ENCODE measurements around the gene TULP4. TPM values are rescaled to one million over a fixed set of nuclear protein-coding genes. Genes with fewer than 3 reads are reported as not detected.

Gene TULP4
- total RNA-seq, 1 donor from 2014 or later = 406 TPM

DNA sequence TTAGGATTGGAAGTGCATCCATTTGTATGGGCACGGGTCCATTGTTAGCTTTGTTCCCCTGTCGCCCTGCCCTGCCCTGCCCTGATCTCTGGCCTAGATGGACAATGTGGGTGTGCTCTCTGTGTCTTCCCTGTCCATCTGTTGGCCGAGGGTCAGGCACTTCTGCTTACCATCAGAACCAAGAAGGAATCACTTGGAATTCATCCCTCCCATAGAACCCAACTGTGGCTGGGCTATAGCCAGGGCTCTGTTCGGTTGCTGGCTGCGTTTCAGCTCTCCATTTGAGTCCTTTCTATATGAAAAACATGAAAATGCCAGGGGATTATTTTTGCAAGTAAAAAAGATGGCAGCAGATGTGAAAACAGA is 26.6 kb upstream of the TULP4 start:
- Mint-ChIP-seq H3K4me1 (ENCODE audit: low read depth, unreplicated experiment) (peaks cover 53% of the 10 kb centered on the region), H3K9me3 (ENCODE audit: unreplicated experiment) (peaks cover 4% of the 10 kb centered on the region), H3K27me3 (ENCODE audit: unreplicated experiment) (no peaks in the 10 kb centered on the region), H3K36me3 (ENCODE audit: unreplicated experiment) (no peaks in the 10 kb centered on the region), H3K4me3 (ENCODE audit: unreplicated experiment) (peak overlapping the region; percentile 30), H3K27ac (ENCODE audit: unreplicated experiment) (peak overlapping the region; percentile 95)
- TF ChIP-seq, protein P1, sequence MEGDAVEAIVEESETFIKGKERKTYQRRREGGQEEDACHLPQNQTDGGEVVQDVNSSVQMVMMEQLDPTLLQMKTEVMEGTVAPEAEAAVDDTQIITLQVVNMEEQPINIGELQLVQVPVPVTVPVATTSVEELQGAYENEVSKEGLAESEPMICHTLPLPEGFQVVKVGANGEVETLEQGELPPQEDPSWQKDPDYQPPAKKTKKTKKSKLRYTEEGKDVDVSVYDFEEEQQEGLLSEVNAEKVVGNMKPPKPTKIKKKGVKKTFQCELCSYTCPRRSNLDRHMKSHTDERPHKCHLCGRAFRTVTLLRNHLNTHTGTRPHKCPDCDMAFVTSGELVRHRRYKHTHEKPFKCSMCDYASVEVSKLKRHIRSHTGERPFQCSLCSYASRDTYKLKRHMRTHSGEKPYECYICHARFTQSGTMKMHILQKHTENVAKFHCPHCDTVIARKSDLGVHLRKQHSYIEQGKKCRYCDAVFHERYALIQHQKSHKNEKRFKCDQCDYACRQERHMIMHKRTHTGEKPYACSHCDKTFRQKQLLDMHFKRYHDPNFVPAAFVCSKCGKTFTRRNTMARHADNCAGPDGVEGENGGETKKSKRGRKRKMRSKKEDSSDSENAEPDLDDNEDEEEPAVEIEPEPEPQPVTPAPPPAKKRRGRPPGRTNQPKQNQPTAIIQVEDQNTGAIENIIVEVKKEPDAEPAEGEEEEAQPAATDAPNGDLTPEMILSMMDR (IDR thresholded peaks at IDR 0.05; ENCODE audit: partially characterized antibody, unreplicated experiment) = no peak
- peak; percentile 36 for DNase-seq

DNA sequence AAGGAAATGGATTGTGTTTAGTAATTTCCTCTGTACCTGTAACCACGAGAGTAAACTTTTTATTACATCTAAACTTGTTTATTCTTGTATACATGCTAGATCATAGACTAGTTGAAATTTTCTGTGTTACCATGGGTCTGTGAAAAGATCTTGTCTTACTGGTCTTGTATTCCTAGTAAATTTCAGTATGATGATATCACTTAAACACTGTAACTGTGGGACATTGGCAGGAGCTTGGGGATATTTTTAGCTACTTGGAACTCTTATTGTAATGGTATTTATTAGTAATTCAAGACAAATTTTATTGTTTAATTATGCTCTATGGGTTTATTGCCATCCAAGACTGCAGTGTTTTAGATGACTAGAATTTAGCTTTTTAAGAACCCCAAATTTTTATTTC is 25.9 kb upstream of the TULP4 start:
- H3K4me3 Mint-ChIP-seq (ENCODE audit: unreplicated experiment) = peak overlapping the region; percentile 28
- peak overlapping the region; percentile 90 for H3K27ac Mint-ChIP-seq (ENCODE audit: unreplicated experiment)
- H3K27me3 Mint-ChIP-seq (ENCODE audit: unreplicated experiment) = no peaks in the 10 kb centered on the region
- no peaks in the 10 kb centered on the region for H3K36me3 Mint-ChIP-seq (ENCODE audit: unreplicated experiment)
- DNase-seq = no peak
- peaks cover 55% of the 10 kb centered on the region for H3K4me1 Mint-ChIP-seq (ENCODE audit: low read depth, unreplicated experiment)
- peaks cover 4% of the 10 kb centered on the region for H3K9me3 Mint-ChIP-seq (ENCODE audit: unreplicated experiment)
- TF ChIP-seq, protein P1 (IDR thresholded peaks at IDR 0.05; ENCODE audit: partially characterized antibody, unreplicated experiment) = no peak

DNA sequence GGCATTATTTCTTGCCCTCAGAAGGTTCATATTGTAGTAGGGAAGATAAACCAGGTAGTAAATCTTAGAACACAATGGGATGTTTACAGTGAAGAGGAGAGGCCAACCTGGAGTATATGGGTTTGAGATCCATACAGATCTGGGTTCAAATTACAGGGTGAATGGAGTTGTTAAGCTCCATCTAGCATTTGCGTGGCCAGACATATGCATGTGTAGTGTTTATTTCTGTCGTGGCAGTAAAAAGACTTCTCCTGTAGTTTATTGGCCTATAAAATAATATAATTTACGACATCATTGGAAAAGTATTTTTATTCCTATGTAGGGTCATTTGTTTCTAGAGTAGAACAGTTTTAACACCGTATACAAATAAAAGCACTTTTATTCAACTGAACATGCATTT is 25.2 kb upstream of the TULP4 start:
- peaks cover 4% of the 10 kb centered on the region for H3K9me3 Mint-ChIP-seq (ENCODE audit: unreplicated experiment)
- H3K4me3 Mint-ChIP-seq (ENCODE audit: unreplicated experiment) = no peak overlapping the region
- no peak for DNase-seq
- peak overlapping the region; percentile 90 for H3K27ac Mint-ChIP-seq (ENCODE audit: unreplicated experiment)
- TF ChIP-seq, protein P1 (IDR thresholded peaks at IDR 0.05; ENCODE audit: partially characterized antibody, unreplicated experiment) = no peak
- no peaks in the 10 kb centered on the region for H3K36me3 Mint-ChIP-seq (ENCODE audit: unreplicated experiment)
- H3K4me1 Mint-ChIP-seq (ENCODE audit: low read depth, unreplicated experiment) = peaks cover 50% of the 10 kb centered on the region
- H3K27me3 Mint-ChIP-seq (ENCODE audit: unreplicated experiment) = no peaks in the 10 kb centered on the region

DNA sequence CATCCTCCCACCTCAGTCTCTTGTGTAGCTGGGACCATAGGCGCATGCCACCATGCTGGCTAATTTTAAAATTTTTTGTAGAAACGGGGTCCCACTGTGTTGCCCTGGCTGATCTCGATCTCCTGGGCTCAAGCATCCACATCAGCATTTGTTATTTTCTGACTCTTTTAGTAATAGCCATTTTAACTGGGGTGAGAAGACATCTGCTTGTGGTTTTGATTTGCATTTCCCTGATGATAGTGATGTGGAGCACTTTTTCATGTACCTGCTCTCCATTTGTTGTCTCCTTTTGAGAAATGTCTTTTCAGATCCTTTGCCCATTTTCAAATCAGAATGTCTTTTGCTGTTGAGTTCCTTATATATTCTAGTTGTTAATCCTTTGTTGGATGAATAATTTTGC is 22.2 kb upstream of the TULP4 start:
- no peak overlapping the region for H3K27ac Mint-ChIP-seq (ENCODE audit: unreplicated experiment)
- H3K4me3 Mint-ChIP-seq (ENCODE audit: unreplicated experiment) = no peak overlapping the region
- H3K27me3 Mint-ChIP-seq (ENCODE audit: unreplicated experiment) = no peaks in the 10 kb centered on the region
- peaks cover 32% of the 10 kb centered on the region for H3K4me1 Mint-ChIP-seq (ENCODE audit: low read depth, unreplicated experiment)
- peaks cover 6% of the 10 kb centered on the region for H3K36me3 Mint-ChIP-seq (ENCODE audit: unreplicated experiment)
- peaks cover 8% of the 10 kb centered on the region for H3K9me3 Mint-ChIP-seq (ENCODE audit: unreplicated experiment)
- no peak for DNase-seq
- TF ChIP-seq, protein P1 (IDR thresholded peaks at IDR 0.05; ENCODE audit: partially characterized antibody, unreplicated experiment) = no peak

DNA sequence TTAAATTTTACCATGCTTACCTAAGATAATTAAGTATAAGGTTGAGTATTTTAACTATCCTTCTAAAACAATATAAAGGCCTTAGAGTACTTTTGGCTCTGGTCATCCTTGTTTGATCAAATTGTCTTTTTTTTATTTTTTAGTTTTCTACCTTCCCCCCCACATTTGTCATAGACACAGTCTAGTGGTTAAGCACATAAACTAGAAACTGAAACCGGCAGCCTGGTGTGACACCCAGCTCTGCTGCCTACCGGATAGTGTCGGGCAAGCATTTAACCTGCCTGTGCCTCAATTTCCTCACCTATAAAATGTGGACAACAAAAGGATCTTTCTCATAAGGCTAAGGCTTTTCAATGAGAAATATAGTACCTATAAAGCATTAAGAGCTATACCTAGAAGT is 21.6 kb upstream of the TULP4 start:
- peaks cover 6% of the 10 kb centered on the region for H3K9me3 Mint-ChIP-seq (ENCODE audit: unreplicated experiment)
- no peak overlapping the region for H3K4me3 Mint-ChIP-seq (ENCODE audit: unreplicated experiment)
- DNase-seq = no peak
- no peaks in the 10 kb centered on the region for H3K27me3 Mint-ChIP-seq (ENCODE audit: unreplicated experiment)
- TF ChIP-seq, protein P1 (IDR thresholded peaks at IDR 0.05; ENCODE audit: partially characterized antibody, unreplicated experiment) = no peak
- peaks cover 28% of the 10 kb centered on the region for H3K4me1 Mint-ChIP-seq (ENCODE audit: low read depth, unreplicated experiment)
- peak overlapping the region; percentile 17 for H3K27ac Mint-ChIP-seq (ENCODE audit: unreplicated experiment)
- H3K36me3 Mint-ChIP-seq (ENCODE audit: unreplicated experiment) = peaks cover 8% of the 10 kb centered on the region
